ENCODE results near the gene SCAMP4.

Gene SCAMP4

GRCh38 chr19:1942934-1943555, 37.8 kb downstream of the SCAMP4 start:
- DNase-seq, result no peak

GRCh38 chr19:1943661-1944087, 38.5 kb downstream of the SCAMP4 start:
- no peak for DNase-seq

GRCh38 chr19:1944088-1944915, 39.1 kb downstream of the SCAMP4 start:
- no peak for DNase-seq

- DNase-seq, result no peak
Measured at GRCh38 chr19:1944916-1945561, 39.8 kb downstream of the SCAMP4 start.

GRCh38 chr19:1945899-1946298, 40.7 kb downstream of the SCAMP4 start:
- no peak for DNase-seq

- no peak for DNase-seq
Measured at GRCh38 chr19:1947651-1948209, 42.5 kb downstream of the SCAMP4 start.

GRCh38 chr19:1949304-1950101, 44.3 kb downstream of the SCAMP4 start:
- DNase-seq, result no peak

- no peak for DNase-seq
Measured at GRCh38 chr19:1950640-1951039, 45.4 kb downstream of the SCAMP4 start.

- no peak for DNase-seq
Measured at GRCh38 chr19:1952635-1953034, 47.4 kb downstream of the SCAMP4 start.

- DNase-seq, result no peak
Measured at GRCh38 chr19:1953037-1953436, 47.8 kb downstream of the SCAMP4 start.

GRCh38 chr19:1953441-1954094, 48.4 kb downstream of the SCAMP4 start:
- DNase-seq, result no peak

- no peak for DNase-seq
Measured at GRCh38 chr19:1954532-1954933, 49.3 kb downstream of the SCAMP4 start.

GRCh38 chr19:1955171-1956121, 50.2 kb downstream of the SCAMP4 start:
- no peak for DNase-seq

- DNase-seq, result no peak
Measured at GRCh38 chr19:1956122-1956494, 50.9 kb downstream of the SCAMP4 start.

GRCh38 chr19:1956868-1957492, 51.8 kb downstream of the SCAMP4 start:
- DNase-seq, result no peak

- DNase-seq, result no peak
Measured at GRCh38 chr19:1957562-1958248, 52.5 kb downstream of the SCAMP4 start.

GRCh38 chr19:1959928-1960589, 54.9 kb downstream of the SCAMP4 start:
- DNase-seq, result no peak

GRCh38 chr19:1961000-1961883, 56.0 kb downstream of the SCAMP4 start:
- no peak for DNase-seq

Measured in activated CD8-positive, alpha-beta memory T cell treated with anti-CD3 and anti-CD28 coated beads for 24 hours (primary cell).